Stimulated activated CD4-positive, alpha-beta T cell treated with anti-CD3 and anti-CD28 coated beads, Interleukin-12 subunit alpha, Interleukin-12 subunit beta, amount 100 ng/mL, for 4 hours (primary cell): ENCODE data around the gene H2AZ2.
"Not testable (repeated sequence)": the region's sequence is repeated elsewhere in the genome, so short reads cannot be mapped to it uniquely, and the experiment has no call there.

ENCODE experiments used
- DNase-seq: peaks from one replicate; pipeline ENCODE4 v3.0.0-alpha.2; 2020

The H2AZ2 gene

GRCh38 chr7:44847920-44848634 lies at the start of gene H2AZ2:
Gene H2AZ2 (minus strand): TSS chr7:44848087. CDS start chr7:44847971, 116 bp downstream.
- DNase-seq = peak; percentile 100

GRCh38 chr7:44897309-44897708 lies 49.4 kb upstream of the H2AZ2 start:
- no peak for DNase-seq

DNA sequence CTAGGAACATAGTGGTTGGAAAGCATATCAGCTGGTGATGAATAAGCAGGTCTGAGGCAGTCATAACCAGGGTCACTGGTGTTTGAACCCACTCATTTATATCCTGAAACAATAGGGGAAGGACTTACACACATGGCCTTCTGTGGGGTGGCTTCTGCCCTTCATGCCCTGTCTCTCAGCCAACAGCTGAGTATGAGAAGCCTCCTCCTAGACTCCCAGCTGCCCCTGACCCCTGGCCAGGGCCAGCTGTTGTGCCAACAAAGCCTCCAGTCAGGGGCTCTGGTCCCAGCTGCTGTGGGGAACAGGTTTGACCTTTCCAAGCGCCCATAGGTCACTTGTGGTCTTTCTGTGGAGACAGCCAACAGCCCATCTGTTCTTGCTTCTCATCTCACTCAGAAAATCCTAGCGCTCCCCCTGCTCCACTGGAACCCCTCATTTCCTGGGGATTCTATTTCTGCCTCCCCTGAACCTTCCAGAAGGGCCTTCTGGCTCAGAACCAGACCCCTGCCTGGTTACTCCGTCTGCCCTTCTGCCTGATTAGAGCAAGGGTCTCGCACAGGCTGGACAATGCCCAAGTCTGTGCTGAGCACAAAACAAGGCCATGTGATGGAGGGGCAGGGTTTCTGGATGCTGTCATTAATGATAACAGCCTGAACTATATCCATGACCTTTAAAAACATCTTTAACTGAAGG lies 47.1 kb upstream of the H2AZ2 start:
- DNase-seq = no peak

- no peak for DNase-seq
These were observed 45.9 kb upstream of the H2AZ2 start for GRCh38 chr7:44893710-44894234.

DNA sequence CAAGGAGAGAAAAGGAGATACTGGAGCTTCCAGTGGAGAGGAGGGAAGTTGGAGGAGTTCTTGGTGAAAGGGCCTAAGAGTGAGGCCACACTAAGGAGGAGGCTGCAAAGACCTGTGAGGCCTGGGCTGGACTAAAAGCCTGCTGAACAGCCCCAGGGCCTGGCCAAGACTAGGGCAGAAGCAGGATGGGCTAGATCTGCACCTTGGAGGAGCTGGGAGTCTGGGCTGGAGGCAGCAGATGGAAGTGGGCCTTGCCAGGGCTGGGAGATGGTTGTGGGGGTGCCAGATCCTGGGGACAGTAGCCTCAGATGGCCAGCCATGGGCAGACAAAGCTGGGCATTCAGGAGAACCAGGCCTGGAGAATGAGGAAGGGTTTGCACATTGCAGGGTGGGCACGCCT lies 43.9 kb upstream of the H2AZ2 start:
- DNase-seq = no peak

GRCh38 chr7:44891372-44891771 lies 43.5 kb upstream of the H2AZ2 start:
- DNase-seq = no peak

DNA sequence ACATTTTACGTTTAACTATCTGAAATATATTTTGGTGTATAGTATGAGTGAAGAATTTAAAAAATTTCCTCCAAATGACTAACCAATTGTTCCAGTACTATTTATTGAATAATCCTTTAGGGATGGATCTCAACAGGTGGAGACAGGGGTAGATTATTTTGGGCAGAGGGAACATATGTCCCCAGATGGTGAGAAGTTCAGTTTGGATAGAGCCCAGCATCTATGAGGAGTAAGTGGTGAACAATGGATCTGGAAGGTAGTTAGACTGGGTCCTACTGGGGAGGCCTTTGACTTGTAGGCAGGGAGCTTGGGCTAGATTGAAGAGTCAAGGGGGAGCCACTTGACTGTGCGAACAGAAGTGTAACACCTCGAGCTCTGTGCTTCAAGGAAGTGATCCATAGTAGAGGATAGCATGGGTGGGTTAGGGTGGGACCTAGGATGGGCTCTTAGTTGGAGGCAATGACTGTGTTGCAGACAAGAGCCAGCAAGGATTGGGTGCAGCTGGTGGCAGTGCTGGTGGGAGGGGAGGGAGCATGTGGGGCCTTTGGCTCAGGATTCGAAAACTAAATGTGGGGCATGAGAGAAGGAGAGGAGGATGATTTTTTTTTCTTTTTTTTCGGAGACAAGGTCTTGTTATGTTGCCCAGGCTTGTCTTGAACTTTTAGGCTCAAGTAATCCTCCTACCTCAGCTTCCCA lies 41.3 kb upstream of the H2AZ2 start:
- no peak for DNase-seq

- DNase-seq = no peak
These were observed 39.4 kb upstream of the H2AZ2 start for GRCh38 chr7:44887293-44887692.

- DNase-seq = peak; percentile 96
These were observed 37.8 kb upstream of the H2AZ2 start, which contains the start of gene PURB for GRCh38 chr7:44885394-44886317. Gene PURB (minus strand): TSS chr7:44885530. CDS start chr7:44885348, 182 bp downstream.

DNA sequence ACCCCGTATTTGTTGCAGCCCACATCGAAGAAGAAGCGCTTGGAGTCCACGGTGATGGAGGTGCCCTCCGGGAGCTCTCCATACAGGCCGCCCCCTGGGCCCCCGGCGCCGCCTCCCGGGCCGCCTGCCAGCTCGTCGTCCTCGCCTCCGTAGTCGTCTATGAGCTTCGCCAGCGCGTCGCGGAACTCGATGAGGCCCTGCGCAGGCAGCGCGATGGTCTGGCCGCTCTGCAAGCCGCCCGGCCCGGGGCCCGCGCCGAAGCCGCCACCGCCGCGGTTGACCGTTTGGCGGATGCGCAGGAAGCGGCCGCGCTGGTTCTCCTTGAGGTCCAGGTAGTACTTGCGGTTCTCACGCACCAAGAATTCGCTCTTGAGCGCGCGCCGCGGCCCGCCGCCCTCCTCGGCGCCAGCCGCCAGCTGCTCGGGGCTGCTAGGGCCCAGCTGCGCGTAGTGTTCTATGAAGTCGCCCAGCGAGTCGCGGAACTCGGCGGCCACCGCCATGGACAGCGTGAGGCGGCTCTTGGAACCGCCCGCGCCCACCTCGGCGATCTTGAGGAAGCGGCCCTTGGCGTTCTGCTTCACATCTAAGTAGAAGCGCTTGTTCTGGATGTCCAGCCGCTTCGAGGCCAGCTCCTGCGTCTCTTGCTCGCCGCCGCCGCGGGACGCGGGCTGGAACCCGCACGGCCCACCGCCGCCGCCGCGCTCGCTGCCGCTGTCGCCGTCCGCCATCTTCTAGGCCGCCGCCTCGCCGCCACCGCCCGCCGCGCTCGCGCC lies 36.9 kb upstream of the H2AZ2 start:
- peak; percentile 37 for DNase-seq

- no peak for DNase-seq
These were observed 36.2 kb upstream of the H2AZ2 start for GRCh38 chr7:44883961-44884620.

GRCh38 chr7:44882899-44883298 lies 35.0 kb upstream of the H2AZ2 start:
- no peak for DNase-seq

DNA sequence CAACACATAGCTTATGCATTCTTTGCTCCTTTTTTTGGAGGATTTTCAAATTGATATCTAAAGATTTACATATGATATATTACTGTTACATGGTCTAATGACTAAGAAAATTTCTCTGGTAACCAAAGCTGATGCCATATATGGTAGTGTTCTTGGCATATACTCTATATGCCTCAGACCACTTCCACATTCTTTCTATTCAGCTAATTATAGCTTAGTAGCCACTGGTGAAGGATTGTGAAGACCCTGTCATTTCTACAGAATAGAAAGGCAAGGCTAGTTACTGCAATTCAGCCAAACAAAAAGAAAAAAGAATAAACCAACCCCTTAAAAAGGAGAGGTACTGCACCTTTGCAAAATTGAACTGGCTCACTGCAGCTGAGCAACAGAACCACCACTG lies 33.7 kb upstream of the H2AZ2 start:
- DNase-seq = no peak

GRCh38 chr7:44881066-44881600 lies 33.2 kb upstream of the H2AZ2 start:
- DNase-seq = no peak

DNA sequence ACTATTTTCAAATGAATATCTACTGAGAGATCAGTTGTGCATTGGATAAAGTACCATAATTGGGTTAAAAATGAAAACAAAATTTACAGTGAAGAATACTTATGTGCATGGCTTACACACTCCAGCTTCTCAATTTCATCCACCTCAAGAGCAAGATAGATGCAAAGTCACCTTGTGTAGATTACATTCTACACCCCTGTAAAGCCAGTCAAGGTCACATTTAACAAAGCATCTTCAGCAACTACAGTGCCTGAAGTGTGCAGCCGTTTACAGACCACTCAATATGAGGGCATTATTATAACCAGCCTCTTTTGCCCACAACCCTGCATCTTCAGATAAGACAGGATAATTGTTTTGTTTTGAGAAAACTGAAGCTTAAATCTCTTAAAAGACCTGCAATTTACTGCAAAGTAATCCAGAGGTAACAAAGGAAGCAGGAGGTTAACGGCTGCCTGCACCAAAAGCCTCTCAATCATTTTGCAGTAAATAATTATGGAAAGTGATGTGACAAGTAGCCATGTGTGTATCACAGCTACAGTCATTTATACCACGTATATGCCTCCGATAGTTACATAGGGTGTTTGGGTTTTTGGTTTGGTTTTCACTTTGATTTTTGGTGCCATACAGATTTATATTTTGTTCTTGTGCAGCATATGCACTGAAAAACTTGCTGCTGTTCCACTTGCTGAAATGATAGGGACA lies 32.6 kb upstream of the H2AZ2 start:
- no peak for DNase-seq

- no peak for DNase-seq
These were observed 28.5 kb upstream of the H2AZ2 start for GRCh38 chr7:44876393-44876792.

- no peak for DNase-seq
These were observed 27.4 kb upstream of the H2AZ2 start for GRCh38 chr7:44875241-44875640.

DNA sequence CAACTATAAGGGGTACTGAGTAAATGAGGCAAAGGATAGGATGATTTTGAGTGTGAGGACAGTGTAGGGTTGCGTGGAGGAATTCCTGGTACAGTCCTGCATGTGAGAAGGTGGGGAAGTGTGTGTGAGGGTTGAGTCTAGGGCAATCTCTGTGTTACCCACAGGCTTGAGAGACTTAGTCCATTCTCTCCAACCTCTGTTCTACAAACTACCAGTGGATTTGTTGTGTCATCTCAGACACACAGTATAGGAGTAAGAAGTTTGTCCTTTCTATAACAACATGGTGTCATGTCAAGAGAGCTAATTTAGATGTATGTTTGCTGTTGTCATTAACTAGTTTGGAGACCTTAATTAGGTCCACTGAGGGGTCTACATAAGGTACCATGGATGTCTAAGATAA lies 24.9 kb upstream of the H2AZ2 start:
- no peak for DNase-seq

- DNase-seq = not testable (repeated sequence)
These were observed 24.0 kb upstream of the H2AZ2 start for GRCh38 chr7:44871918-44872317.

GRCh38 chr7:44870780-44871179 lies 22.9 kb upstream of the H2AZ2 start:
- not testable (repeated sequence) for DNase-seq
